Mesenchymal stem cell (in vitro differentiated cells and primary cell): ENCODE results near the gene PTX4.

Experiments used
- DNase-seq: peaks from one replicate; pipeline ENCODE4 v3.0.0-alpha.2; 2013
- H2AFZ ChIP-seq: one replicate; pipeline ENCODE4 v1.6.1; 2013; ENCODE audit warnings: low read depth, mild to moderate bottlenecking, control low read depth, inconsistent platforms, low read length, moderate library complexity
- H2AK5ac ChIP-seq: 2 replicates; pipeline ENCODE4 v1.6.1; 2013; ENCODE audit warnings: low read length, moderate library complexity, mild to moderate bottlenecking, inconsistent platforms; ENCODE audit not compliant: severe bottlenecking
- H2BK120ac ChIP-seq: one replicate; pipeline ENCODE4 v1.6.1; 2013; ENCODE audit warnings: low read depth, mild to moderate bottlenecking, inconsistent platforms, low read length, moderate library complexity
- H2BK12ac ChIP-seq, 2 experiments: one replicate each; pipeline ENCODE4 v1.6.1; 2013; ENCODE audit warnings: inconsistent platforms in 2 of 2, low read length in 2 of 2, mild to moderate bottlenecking in 2 of 2, moderate library complexity in 2 of 2, control low read depth in 1 of 2
- H2BK15ac ChIP-seq: one replicate; pipeline ENCODE4 v1.6.1; 2013; ENCODE audit warnings: mild to moderate bottlenecking, low read depth, inconsistent platforms; ENCODE audit not compliant: poor library complexity, severe bottlenecking
- H2BK5ac ChIP-seq: 2 replicates; pipeline ENCODE4 v1.6.1; 2013; ENCODE audit warnings: low read depth, mild to moderate bottlenecking, low read length, control low read depth, inconsistent platforms; ENCODE audit not compliant: poor library complexity, severe bottlenecking
- H3K14ac ChIP-seq, 2 experiments: one replicate each; pipeline ENCODE4 v1.6.1; 2013; ENCODE audit warnings: inconsistent platforms in 2 of 2, low read length in 2 of 2, control low read depth in 1 of 2, mild to moderate bottlenecking in 1 of 2, moderate library complexity in 1 of 2
- H3K18ac ChIP-seq, 2 experiments: one replicate each; pipeline ENCODE4 v1.6.1; 2013; ENCODE audit warnings: inconsistent platforms in 2 of 2, low read length in 2 of 2, control low read depth in 1 of 2, low read depth in 1 of 2, mild to moderate bottlenecking in 1 of 2
- H3K23ac ChIP-seq, 2 experiments: one replicate each; pipeline ENCODE4 v1.6.1; 2013; ENCODE audit warnings: inconsistent platforms in 2 of 2, low read length in 2 of 2, mild to moderate bottlenecking in 2 of 2, moderate library complexity in 2 of 2, control low read depth in 1 of 2
- H3K27ac ChIP-seq: 2 replicates; pipeline ENCODE4 v1.5.1; 2013; ENCODE audit warnings: mild to moderate bottlenecking, moderate library complexity, low read length, control low read depth, inconsistent platforms; ENCODE audit not compliant: poor library complexity, severe bottlenecking
- H3K27me3 ChIP-seq, 2 experiments: 2 replicates each; pipeline versions ENCODE4 v1.6.1 to v1.7.0; 2013; ENCODE audit warnings: low read length in 2 of 2, mild to moderate bottlenecking in 2 of 2, moderate library complexity in 2 of 2, control low read depth in 1 of 2, inconsistent platforms in 1 of 2; ENCODE audit not compliant: control insufficient read depth in 1 of 2, insufficient read depth in 1 of 2
- H3K36me3 ChIP-seq, 2 experiments: 2 replicates each; pipeline versions ENCODE4 v1.6.1 to v1.7.0; 2013; ENCODE audit warnings: low read length in 2 of 2, control low read depth in 1 of 2, inconsistent platforms in 1 of 2, low read depth in 1 of 2, mild to moderate bottlenecking in 1 of 2; ENCODE audit not compliant: insufficient read depth in 2 of 2, control insufficient read depth in 1 of 2
- H3K4ac ChIP-seq, 2 experiments: one replicate each; pipeline ENCODE4 v1.6.1; 2013; ENCODE audit warnings: inconsistent platforms in 2 of 2, low read length in 2 of 2, mild to moderate bottlenecking in 2 of 2, moderate library complexity in 2 of 2, control low read depth in 1 of 2, low read depth in 1 of 2
- H3K4me1 ChIP-seq: 2 replicates; pipeline ENCODE4 v1.6.1; 2013; ENCODE audit warnings: low read depth, low read length, control low read depth; ENCODE audit not compliant: control insufficient read depth, insufficient read depth
- H3K4me2 ChIP-seq: 2 replicates; pipeline ENCODE4 v1.6.1; 2013; ENCODE audit warnings: low read length, mild to moderate bottlenecking, inconsistent platforms; ENCODE audit not compliant: poor library complexity, severe bottlenecking
- H3K4me3 ChIP-seq, 2 experiments: 2 replicates each; pipeline versions ENCODE4 v1.5.1 to v1.7.0; 2013; ENCODE audit warnings: low read length in 2 of 2, mild to moderate bottlenecking in 2 of 2, control low read depth in 1 of 2, low read depth in 1 of 2; ENCODE audit not compliant: insufficient read depth in 1 of 2
- H3K79me1 ChIP-seq: replicated peaks from 2 replicates; pipeline ENCODE4 v1.6.1; 2013; ENCODE audit warnings: mild to moderate bottlenecking, control low read depth, low read length, inconsistent platforms; ENCODE audit not compliant: poor library complexity, severe bottlenecking
- H3K9ac ChIP-seq: 2 replicates; pipeline ENCODE4 v1.7.0; 2013; ENCODE audit warnings: mild to moderate bottlenecking, low read length, moderate library complexity
- H3K9me3 ChIP-seq: 2 replicates; pipeline ENCODE4 v1.7.0; 2013; ENCODE audit warnings: mild to moderate bottlenecking, low read length; ENCODE audit not compliant: control insufficient read depth
- H4K8ac ChIP-seq: one replicate; pipeline ENCODE4 v1.6.1; 2013; ENCODE audit warnings: inconsistent platforms, mild to moderate bottlenecking, low read length, moderate library complexity
- H4K91ac ChIP-seq: one replicate; pipeline ENCODE4 v1.6.1; 2013; ENCODE audit warnings: mild to moderate bottlenecking, low read length, inconsistent platforms
- WGBS: methylation state at CpG from one replicate; pipeline ENCODE4 v1.1.7; 2013; ENCODE audit warnings: mixed read lengths; 5-methylcytosine and 5-hydroxymethylcytosine counted together

PTX4 gene

DNA sequence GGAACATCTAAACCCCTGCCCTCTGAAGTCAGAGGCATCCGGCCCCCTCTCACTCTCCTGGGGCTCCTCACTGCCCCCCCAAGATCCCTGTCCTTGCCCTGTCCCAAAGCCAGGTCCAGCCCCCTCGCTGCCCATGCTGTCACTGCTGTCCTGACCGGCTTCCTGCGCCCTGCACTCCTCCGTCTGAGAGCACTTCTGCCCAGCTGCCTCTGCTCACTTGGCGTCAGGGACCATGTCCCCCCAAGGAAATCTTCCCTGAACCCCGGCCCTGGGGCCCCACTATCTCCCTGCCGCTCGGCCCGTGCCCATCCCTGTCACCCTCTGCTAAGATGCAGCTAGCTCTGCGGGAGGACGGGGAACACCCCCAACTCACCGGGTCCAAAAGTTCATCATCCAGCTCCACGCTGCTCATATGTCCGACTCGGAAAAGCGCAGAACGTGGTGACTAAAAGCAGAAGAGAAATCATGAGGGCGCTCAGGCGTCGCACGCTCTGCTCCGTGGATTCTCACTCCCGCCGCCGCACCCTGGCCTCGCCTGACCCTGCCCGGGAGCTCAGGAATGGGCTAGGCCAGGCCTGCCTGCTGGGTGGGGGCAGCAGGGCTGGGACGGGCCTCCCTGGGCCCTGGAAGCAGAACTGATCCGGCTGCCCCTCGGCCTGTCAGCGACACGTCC, 23.7 kb downstream of the PTX4 start:
- H3K9ac ChIP-seq, result no peak overlapping the region
- peaks cover 12% of the 10 kb centered on the region for H3K4me1 ChIP-seq
- H2BK120ac ChIP-seq, result no peak overlapping the region
- H3K27me3 ChIP-seq, result no peaks in the 10 kb centered on the region
- H3K4ac ChIP-seq, result no peak overlapping the region
- H3K4me2 ChIP-seq, result no peak overlapping the region
- H4K91ac ChIP-seq, result no peak overlapping the region
- no peak overlapping the region for H4K8ac ChIP-seq
- 96% methylated on average over 33 of the region's 33 CpGs for WGBS
- no peak overlapping the region for H2AFZ ChIP-seq
- H3K18ac ChIP-seq, result no peak overlapping the region
- no peak overlapping the region for H3K14ac ChIP-seq
- no peak overlapping the region for H3K27ac ChIP-seq
- no peak for DNase-seq
- no peak overlapping the region for H2BK12ac ChIP-seq
- H3K23ac ChIP-seq, result no peak overlapping the region
- no peak overlapping the region for H2AK5ac ChIP-seq
- H3K9me3 ChIP-seq, result no peaks in the 10 kb centered on the region
- no peak overlapping the region for H3K4me3 ChIP-seq
- no peak overlapping the region for H2BK15ac ChIP-seq
- H3K79me1 ChIP-seq, result peaks cover 60% of the 10 kb centered on the region
- H2BK5ac ChIP-seq, result no peak overlapping the region
- H3K36me3 ChIP-seq, result peaks cover 35 to 50% of the 10 kb centered on the region in 2 experiments

DNA sequence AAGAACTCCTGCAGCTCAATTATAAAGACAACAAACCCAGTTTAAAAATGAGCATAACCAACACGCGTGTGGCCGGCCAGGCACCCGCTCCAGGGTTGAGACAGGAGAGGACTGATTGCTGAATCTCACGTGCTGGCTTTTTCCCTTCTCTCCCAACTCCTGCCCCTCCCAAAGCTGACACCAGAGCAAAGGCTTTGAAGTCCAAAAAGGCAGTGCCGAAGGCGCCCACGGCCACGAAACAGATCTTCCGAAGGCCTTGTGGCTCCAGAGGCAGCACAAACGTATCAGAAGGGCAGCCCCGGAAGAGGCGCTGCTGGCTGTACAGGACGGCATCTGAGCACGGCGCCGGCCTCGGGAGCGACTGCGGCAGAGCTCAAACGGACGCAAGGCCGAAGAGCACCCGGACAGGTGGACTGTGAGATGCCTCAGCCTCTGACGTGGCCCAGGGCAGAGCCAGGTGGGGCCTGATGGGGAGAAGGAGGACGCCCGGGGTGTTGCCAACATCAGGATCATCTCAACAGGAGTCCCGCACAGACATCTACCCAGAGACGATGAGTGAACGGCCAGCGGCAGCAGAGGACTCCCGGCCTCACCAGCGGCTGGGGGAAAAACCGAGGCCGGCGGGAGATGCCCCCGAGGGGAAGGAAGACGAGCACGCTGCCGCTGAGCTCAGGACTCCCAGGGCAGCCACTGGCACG, 24.4 kb downstream of the PTX4 start:
- peaks cover 12% of the 10 kb centered on the region for H3K4me1 ChIP-seq
- peaks cover 58% of the 10 kb centered on the region for H3K79me1 ChIP-seq
- no peak overlapping the region for H3K4me2 ChIP-seq
- no peak overlapping the region for H3K27ac ChIP-seq
- no peak for DNase-seq
- no peaks in the 10 kb centered on the region for H3K27me3 ChIP-seq
- no peak overlapping the region for H3K4me3 ChIP-seq
- no peak overlapping the region for H3K18ac ChIP-seq
- H3K9ac ChIP-seq, result no peak overlapping the region
- H3K4ac ChIP-seq, result no peak overlapping the region
- H4K8ac ChIP-seq, result no peak overlapping the region
- no peak overlapping the region for H2AFZ ChIP-seq
- WGBS, result 97% methylated on average over 41 of the region's 41 CpGs
- H2BK15ac ChIP-seq, result no peak overlapping the region
- no peak overlapping the region for H3K23ac ChIP-seq
- H2BK12ac ChIP-seq, result no peak overlapping the region
- no peak overlapping the region for H4K91ac ChIP-seq
- no peak overlapping the region for H2BK5ac ChIP-seq
- H3K36me3 ChIP-seq, result peaks cover 38 to 54% of the 10 kb centered on the region in 2 experiments
- no peak overlapping the region for H2AK5ac ChIP-seq
- H3K9me3 ChIP-seq, result no peaks in the 10 kb centered on the region
- H3K14ac ChIP-seq, result no peak overlapping the region
- H2BK120ac ChIP-seq, result no peak overlapping the region

DNA sequence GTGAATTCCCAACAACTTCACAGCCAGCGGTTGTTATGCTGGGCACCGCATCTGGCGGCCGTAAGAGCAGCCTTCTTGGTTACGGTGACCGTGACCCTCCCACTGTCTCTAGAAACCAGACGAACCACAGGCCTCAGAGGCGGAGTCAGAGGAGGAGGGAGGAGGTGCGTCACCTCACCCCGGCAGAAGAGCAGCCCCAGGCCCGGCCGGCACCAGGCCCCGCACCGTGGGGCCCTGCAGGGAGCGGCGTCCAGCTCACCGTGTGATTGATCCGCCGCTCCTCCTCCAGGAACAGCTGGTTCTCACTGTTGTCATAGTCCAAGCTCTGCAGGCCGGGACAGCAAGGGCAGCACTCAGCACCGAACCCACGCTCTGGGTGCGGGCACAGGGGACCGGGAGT, 27.6 kb downstream of the PTX4 start:
- H4K8ac ChIP-seq, result no peak overlapping the region
- H2AK5ac ChIP-seq, result no peak overlapping the region
- no peak overlapping the region for H2BK15ac ChIP-seq
- H4K91ac ChIP-seq, result no peak overlapping the region
- no peak overlapping the region for H3K27ac ChIP-seq
- H3K4ac ChIP-seq, result no peak overlapping the region
- peaks cover 4% of the 10 kb centered on the region for H3K4me1 ChIP-seq
- no peak overlapping the region for H3K23ac ChIP-seq
- no peaks in the 10 kb centered on the region for H3K27me3 ChIP-seq
- peaks cover 58 to 75% of the 10 kb centered on the region in 2 experiments for H3K36me3 ChIP-seq
- peak; percentile 56 for DNase-seq
- H3K4me3 ChIP-seq, result no peak overlapping the region
- no peak overlapping the region for H3K4me2 ChIP-seq
- no peak overlapping the region for H3K14ac ChIP-seq
- no peak overlapping the region for H3K18ac ChIP-seq
- H2BK5ac ChIP-seq, result no peak overlapping the region
- WGBS, result 60% methylated on average over 24 of the region's 24 CpGs
- H3K9me3 ChIP-seq, result no peaks in the 10 kb centered on the region
- peaks cover 46% of the 10 kb centered on the region for H3K79me1 ChIP-seq
- no peak overlapping the region for H3K9ac ChIP-seq
- H2BK12ac ChIP-seq, result no peak overlapping the region
- H2BK120ac ChIP-seq, result no peak overlapping the region
- no peak overlapping the region for H2AFZ ChIP-seq

DNA sequence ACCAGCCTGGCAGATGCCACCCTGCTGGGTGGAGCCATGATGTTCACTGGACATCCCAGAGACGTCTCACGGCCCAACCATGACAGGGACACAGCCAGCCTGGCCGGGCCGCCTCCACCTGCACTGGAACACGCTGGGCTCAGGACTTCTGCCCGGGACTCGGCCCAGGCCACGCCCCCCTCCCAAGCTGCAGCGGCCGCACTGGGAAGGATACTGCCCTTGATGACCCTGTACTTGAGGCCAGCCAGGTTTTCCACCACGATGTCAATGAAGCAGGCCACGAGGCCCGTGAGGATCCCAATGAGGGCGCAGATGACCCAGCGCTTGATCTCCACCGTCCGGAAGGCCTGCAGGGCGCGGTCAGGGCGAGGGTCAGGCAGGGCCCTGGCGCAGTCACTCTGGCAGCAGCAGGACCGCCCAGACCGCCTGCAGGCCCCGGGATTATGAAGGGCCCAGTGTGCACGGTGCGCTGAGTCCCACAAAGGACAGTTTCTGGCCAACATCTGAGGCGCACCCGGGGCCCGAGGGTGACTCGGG, 28.1 kb downstream of the PTX4 start:
- no peak overlapping the region for H2AK5ac ChIP-seq
- peaks cover 63 to 75% of the 10 kb centered on the region in 2 experiments for H3K36me3 ChIP-seq
- H4K8ac ChIP-seq, result peak overlapping the region; percentile 15
- H3K23ac ChIP-seq, result no peak overlapping the region
- no peak overlapping the region for H3K14ac ChIP-seq
- no peak overlapping the region for H2BK15ac ChIP-seq
- no peak for DNase-seq
- no peak overlapping the region for H2AFZ ChIP-seq
- no peak overlapping the region for H2BK120ac ChIP-seq
- H3K4me3 ChIP-seq, result no peak overlapping the region
- H2BK5ac ChIP-seq, result no peak overlapping the region
- H3K4ac ChIP-seq, result no peak overlapping the region
- no peak overlapping the region for H2BK12ac ChIP-seq
- no peaks in the 10 kb centered on the region for H3K27me3 ChIP-seq
- no peak overlapping the region for H3K18ac ChIP-seq
- H3K27ac ChIP-seq, result no peak overlapping the region
- H4K91ac ChIP-seq, result peak overlapping the region; percentile 49
- H3K4me2 ChIP-seq, result no peak overlapping the region
- H3K9me3 ChIP-seq, result no peaks in the 10 kb centered on the region
- peaks cover 45% of the 10 kb centered on the region for H3K79me1 ChIP-seq
- peaks cover 4% of the 10 kb centered on the region for H3K4me1 ChIP-seq
- no peak overlapping the region for H3K9ac ChIP-seq
- 92% methylated on average over 30 of the region's 30 CpGs for WGBS
